Muscle of leg (tissue), 11 donors: ENCODE measurements around the gene FAM200A. TPM values are rescaled to one million over a fixed set of nuclear protein-coding genes. Genes with fewer than 3 reads are reported as not detected.
"Not testable (repeated sequence)": the region's sequence is repeated elsewhere in the genome, so short reads cannot be mapped to it uniquely, and the experiment has no call there.

ENCODE experiments used
- DNase-seq: peaks from one replicate; pipeline ENCODE4 v3.0.0; 2013
- H3K27ac ChIP-seq: one replicate; pipeline ENCODE4 v1.5.1; 2013; ENCODE audit warnings: mild to moderate bottlenecking, low read length, control low read depth
- H3K27me3 ChIP-seq: one replicate; pipeline ENCODE4 v1.6.1; 2013; ENCODE audit warnings: low read length; ENCODE audit not compliant: control insufficient read depth, insufficient read depth
- H3K36me3 ChIP-seq: one replicate; pipeline ENCODE4 v1.6.1; 2013; ENCODE audit warnings: low read length; ENCODE audit not compliant: control insufficient read depth, insufficient read depth
- H3K4me1 ChIP-seq: one replicate; pipeline ENCODE4 v1.6.1; 2013; ENCODE audit warnings: low read length; ENCODE audit not compliant: control insufficient read depth, insufficient read depth
- H3K4me3 ChIP-seq: one replicate; pipeline ENCODE4 v1.5.1; 2013; ENCODE audit warnings: low read length, control low read depth
- H3K9me3 ChIP-seq: replicated peaks from 2 replicates; pipeline ENCODE4 v1.6.1; 2013; ENCODE audit warnings: low read depth, low read length; ENCODE audit not compliant: control insufficient read depth
- WGBS: methylation state at CpG from one replicate; pipeline ENCODE4 v1.1.5; 2013; ENCODE audit warnings: missing lambda C conversion rate; ENCODE audit not compliant: insufficient coverage; 5-methylcytosine and 5-hydroxymethylcytosine counted together
- polyA plus RNA-seq, 8 donors: library from polyadenylated mRNA; unstranded; fragments of 120-200 nt; gene quantifications; one replicate each; pipeline versions ENCODE4 v1.2.1 to v1.2.3, GENCODE V29; 2013; ENCODE audit warnings: inconsistent platforms in 1 of 8, low replicate concordance in 1 of 8; ENCODE audit not compliant: insufficient read length in 8 of 8, insufficient read depth in 1 of 8
- total RNA-seq: library from RNA; stranded (reverse); fragments of 120-200 nt; gene quantifications from one replicate; pipeline ENCODE4 v1.2.4, GENCODE V29; 2013

The FAM200A gene
- total and polyA plus RNA-seq, 9 donors, result 8.0 to 10.1 (median 8.9) TPM

- Histone ChIP-seq H3K27me3 (no peaks in the 10 kb centered on the region), H3K36me3 (peaks cover under 1% of the 10 kb centered on the region), H3K9me3 (no peaks in the 10 kb centered on the region), H3K4me3 (peak overlapping the region; percentile 68), H3K4me1 (peaks cover 10% of the 10 kb centered on the region), H3K27ac (no peak overlapping the region)
- WGBS, result 1% methylated on average over 46 of the region's 54 CpGs
- peak; percentile 69 for DNase-seq
Observed at GRCh38 chr7:99579956-99580777, 28.3 kb upstream of the FAM200A start.

GRCh38 chr7:99579281-99579955, 27.5 kb upstream of the FAM200A start:
- 47% methylated on average over 3 of the region's 10 CpGs for WGBS
- DNase-seq, result no peak

GRCh38 chr7:99576251-99576650, 24.3 kb upstream of the FAM200A start:
- Histone ChIP-seq H3K36me3 (peaks cover 17% of the 10 kb centered on the region), H3K9me3 (no peaks in the 10 kb centered on the region), H3K4me3 (no peak overlapping the region), H3K27ac (no peak overlapping the region), H3K27me3 (no peaks in the 10 kb centered on the region), H3K4me1 (peaks cover 10% of the 10 kb centered on the region)
- no CpG with 5 or more reads among the region's 3 CpGs for WGBS
- no peak for DNase-seq

More at GRCh38 chr7:99579281-99579955, 27.5 kb upstream of the FAM200A start:
- H3K36me3 ChIP-seq, result peaks cover 5% of the 10 kb centered on the region
- H3K4me1 ChIP-seq, result peaks cover 10% of the 10 kb centered on the region
- H3K27me3 ChIP-seq, result no peaks in the 10 kb centered on the region
- H3K27ac ChIP-seq, result no peak overlapping the region
- H3K9me3 ChIP-seq, result no peaks in the 10 kb centered on the region
- H3K4me3 ChIP-seq, result peak overlapping the region; percentile 68

GRCh38 chr7:99573257-99573656, 21.3 kb upstream of the FAM200A start:
- H3K27me3 ChIP-seq, result no peaks in the 10 kb centered on the region
- H3K4me1 ChIP-seq, result no peaks in the 10 kb centered on the region
- DNase-seq, result no peak
- peaks cover 26% of the 10 kb centered on the region for H3K36me3 ChIP-seq
- WGBS, result no CpG with 5 or more reads among the region's 1 CpG
- H3K27ac ChIP-seq, result no peak overlapping the region
- no peak overlapping the region for H3K4me3 ChIP-seq
- no peaks in the 10 kb centered on the region for H3K9me3 ChIP-seq

- H3K36me3 ChIP-seq, result peaks cover 26% of the 10 kb centered on the region
- H3K4me1 ChIP-seq, result no peaks in the 10 kb centered on the region
- H3K9me3 ChIP-seq, result no peaks in the 10 kb centered on the region
- no peak overlapping the region for H3K4me3 ChIP-seq
- DNase-seq, result no peak
- H3K27ac ChIP-seq, result no peak overlapping the region
- H3K27me3 ChIP-seq, result no peaks in the 10 kb centered on the region
- 100% methylated on average over 2 of the region's 3 CpGs for WGBS
Observed at GRCh38 chr7:99571768-99572167, 19.9 kb upstream of the FAM200A start.

- not testable (repeated sequence) for H3K4me1 ChIP-seq, H3K9me3 ChIP-seq, H3K27ac ChIP-seq, H3K27me3 ChIP-seq, DNase-seq, H3K4me3 ChIP-seq
- 90% methylated on average over 2 of the region's 7 CpGs for WGBS
- peaks cover 32% of the 10 kb centered on the region for H3K36me3 ChIP-seq
Observed at GRCh38 chr7:99568770-99569169, 16.9 kb upstream of the FAM200A start.

- no peak overlapping the region for H3K27ac ChIP-seq
- peaks cover 9% of the 10 kb centered on the region for H3K4me1 ChIP-seq
- H3K36me3 ChIP-seq, result peaks cover 46% of the 10 kb centered on the region
- H3K27me3 ChIP-seq, result no peaks in the 10 kb centered on the region
- no peak for DNase-seq
- 91% methylated on average over 4 of the region's 10 CpGs for WGBS
- no peak overlapping the region for H3K4me3 ChIP-seq
- H3K9me3 ChIP-seq, result no peaks in the 10 kb centered on the region
Observed at GRCh38 chr7:99563650-99564049, 11.7 kb upstream of the FAM200A start.

- peaks cover 42% of the 10 kb centered on the region for H3K36me3 ChIP-seq
- no peak for DNase-seq
- no peak overlapping the region for H3K27ac ChIP-seq
- H3K4me1 ChIP-seq, result peaks cover 9% of the 10 kb centered on the region
- no peak overlapping the region for H3K4me3 ChIP-seq
- no peaks in the 10 kb centered on the region for H3K27me3 ChIP-seq
- WGBS, result 71% methylated on average over 1 of the region's 2 CpGs
- no peaks in the 10 kb centered on the region for H3K9me3 ChIP-seq
Observed at GRCh38 chr7:99562832-99563231, 10.9 kb upstream of the FAM200A start.

GRCh38 chr7:99562114-99562784, 10.3 kb upstream of the FAM200A start:
- no peaks in the 10 kb centered on the region for H3K27me3 ChIP-seq
- H3K27ac ChIP-seq, result no peak overlapping the region
- no peak for DNase-seq
- H3K36me3 ChIP-seq, result peaks cover 43% of the 10 kb centered on the region
- no peak overlapping the region for H3K4me3 ChIP-seq
- H3K4me1 ChIP-seq, result peaks cover 11% of the 10 kb centered on the region
- WGBS, result 92% methylated on average over 2 of the region's 9 CpGs
- no peaks in the 10 kb centered on the region for H3K9me3 ChIP-seq

- Histone ChIP-seq H3K9me3 (no peaks in the 10 kb centered on the region), H3K4me1 (peaks cover 15% of the 10 kb centered on the region), H3K36me3 (peaks cover 47% of the 10 kb centered on the region), H3K4me3 (no peak overlapping the region), H3K27me3 (no peaks in the 10 kb centered on the region), H3K27ac (no peak overlapping the region)
- no peak for DNase-seq
- 92% methylated on average over 2 of the region's 2 CpGs for WGBS
Observed at GRCh38 chr7:99561737-99562051, 9.8 kb upstream of the FAM200A start.
